T-cell (primary cell): ENCODE results near the gene CLCA1. TPM values are rescaled to one million over a fixed set of nuclear protein-coding genes. Genes with fewer than 3 reads are reported as not detected.
A peak's percentile ranks its signal among the peaks of the same experiment; 100 is the strongest.

ENCODE experiments used
- ATAC-seq, 4 experiments: fragments of 200-7000 bp in 3 of 4; fragments of 150-1000 bp in 1 of 4; cut with Tn5 transposase; replicated peaks in 1 of 4; 1 replicate in 3 of 4; 2 replicates in 1 of 4; pipeline ENCODE4 v1.10.0; 2021; ENCODE audit warnings: moderate library complexity in 3 of 4, mild to moderate bottlenecking in 2 of 4, moderate number of reproducible peaks in 1 of 4
- CTCF ChIA-PET, 2 donors: fragments of 300-600 bp; sonication (Branson Sonifier 250); formaldehyde crosslinking; loops; one replicate each; lab custom pipeline; 2022; ENCODE audit warnings: antibody characterized with exemption in 2 of 2; lab: Charles Lee
- POLR2A ChIA-PET, 2 donors: fragments of 300-600 bp; sonication (Branson Sonifier 250); formaldehyde crosslinking; loops; one replicate each; lab custom pipeline; 2022; ENCODE audit warnings: antibody characterized with exemption in 2 of 2; lab: Charles Lee
- DNase-seq, 35 experiments: peaks; one replicate each; pipeline versions ENCODE4 v3.0.0 to v3.0.0-alpha.2; 2013 to 2023
- H3K27ac ChIP-seq: one replicate; pipeline ENCODE4 v1.5.1; 2013; ENCODE audit warnings: low read length
- H3K27me3 ChIP-seq, 2 experiments: replicated peaks in 1 of 2; 1 replicate in 1 of 2; 2 replicates in 1 of 2; pipeline versions ENCODE4 v1.6.1 to v1.7.0; 2013; ENCODE audit warnings: low read length in 1 of 2, mixed read lengths in 1 of 2; ENCODE audit not compliant: control insufficient read depth in 2 of 2, insufficient read depth in 2 of 2; ENCODE audit errors: extremely low read depth in 1 of 2
- H3K36me3 ChIP-seq, 2 donors: 1 replicate in 1 of 2; 2 replicates in 1 of 2; pipeline versions ENCODE4 v1.6.1 to v1.7.0; 2013; ENCODE audit warnings: low read length in 1 of 2; ENCODE audit not compliant: control insufficient read depth in 2 of 2, insufficient read depth in 1 of 2; ENCODE audit errors: extremely low read depth in 1 of 2
- H3K4me1 ChIP-seq, 2 experiments: 1 replicate in 1 of 2; 2 replicates in 1 of 2; pipeline versions ENCODE4 v1.6.1 to v1.7.0; 2013; ENCODE audit warnings: low read length in 2 of 2, mixed read lengths in 1 of 2; ENCODE audit not compliant: insufficient read depth in 2 of 2, control insufficient read depth in 1 of 2; ENCODE audit errors: extremely low read depth in 1 of 2
- H3K4me3 ChIP-seq, 2 donors: 1 replicate in 1 of 2; 2 replicates in 1 of 2; pipeline versions ENCODE4 v1.5.1 to v1.7.0; 2013; ENCODE audit warnings: mild to moderate bottlenecking in 2 of 2, low read length in 1 of 2, moderate library complexity in 1 of 2; ENCODE audit not compliant: control insufficient read depth in 1 of 2; ENCODE audit errors: extremely low read depth in 1 of 2
- H3K9me3 ChIP-seq: 2 replicates; pipeline ENCODE4 v1.7.0; 2013
- H3K27ac Mint-ChIP-seq, 2 donors: one replicate each; pipeline ENCODE4 v1.8.0; 2020 to 2021; ENCODE audit warnings: mild to moderate bottlenecking in 2 of 2, mixed read lengths in 2 of 2
- H3K27me3 Mint-ChIP-seq, 2 donors: one replicate each; pipeline ENCODE4 v1.8.0; 2021 to 2022; ENCODE audit warnings: mixed read lengths in 2 of 2
- H3K36me3 Mint-ChIP-seq: one replicate; pipeline ENCODE4 v1.8.0; 2021; ENCODE audit warnings: mixed read lengths
- H3K4me1 Mint-ChIP-seq, 3 donors: one replicate each; pipeline ENCODE4 v1.8.0; 2020 to 2022; ENCODE audit warnings: mixed read lengths in 3 of 3, mild to moderate bottlenecking in 1 of 3
- H3K4me3 Mint-ChIP-seq, 3 donors: one replicate each; pipeline ENCODE4 v1.8.0; 2020 to 2022; ENCODE audit warnings: mild to moderate bottlenecking in 3 of 3, mixed read lengths in 3 of 3, moderate library complexity in 3 of 3
- H3K9me3 Mint-ChIP-seq, 3 donors: one replicate each; pipeline ENCODE4 v1.8.0; 2020 to 2022; ENCODE audit warnings: mixed read lengths in 3 of 3
- WGBS: methylation state at CpG from one replicate; pipeline ENCODE4 v1.1.5; 2013; ENCODE audit warnings: missing lambda C conversion rate; ENCODE audit not compliant: insufficient coverage; 5-methylcytosine and 5-hydroxymethylcytosine counted together
- total RNA-seq, 35 experiments: library from RNA in 6 of 35; stranded (reverse) in 6 of 35; fragments of 120-200 nt in 1 of 35; gene quantifications; one replicate each; pipeline versions ENCODE4 v1.2.1 to v1.2.4 and lab custom pipeline; 2013 to 2026

Gene CLCA1
- total RNA-seq, 5 donors from 2014 or later (not counting 1 experiment from before 2014, with no cell fraction given), result 0.12 to 0.25 (median 0.23) TPM; not detected in 2

DNA sequence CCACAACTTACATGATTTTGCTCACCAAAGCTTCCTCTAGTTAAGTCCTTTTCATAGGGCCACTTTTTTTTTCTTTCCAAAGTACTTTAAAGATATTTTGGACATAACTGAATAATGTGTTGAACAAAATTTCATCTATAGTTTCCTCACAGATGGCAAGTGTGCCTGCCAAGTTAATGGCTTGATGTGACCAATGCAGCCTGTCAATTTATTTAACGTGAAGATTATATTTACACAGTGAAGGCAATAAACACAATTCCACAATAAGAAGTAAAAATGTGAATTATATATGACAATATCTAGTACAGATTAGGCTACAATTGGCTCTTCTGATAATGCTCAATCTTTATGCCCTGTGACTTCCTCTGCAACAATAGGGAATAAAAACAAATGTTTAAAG lies 26.7 kb upstream of the CLCA1 start:
- ChIA-PET CTCF (interaction anchor here in 1 of 2 donors (0.8 to 1.0 kb wide), 3 partner anchors 17 to 63 kb away, joined by 3 to 4 read pairs (median 3); no protein-coding TSS in a partner anchor), POLR2A (interaction anchor here in 1 of 2 donors (0.6 to 1.1 kb wide), 2 partner anchors 46 to 58 kb away, joined by 3 read pairs; partner anchors contain the start of gene ODF2L)
- no peaks in the 10 kb centered on the region for H3K36me3 Mint-ChIP-seq
- ATAC-seq (no peak), DNase-seq (no peak)
- H3K4me1 Mint-ChIP-seq, result peaks cover 10 to 19% (median 10%) of the 10 kb centered on the region in 3 donors
- Histone ChIP-seq H3K9me3 (no peaks in the 10 kb centered on the region), H3K36me3 (no peaks in the 10 kb centered on the region), H3K27ac (no peak overlapping the region), H3K27me3 (no peaks in the 10 kb centered on the region), H3K4me3 (no peak overlapping the region), H3K4me1 (peaks cover 3 to 11% of the 10 kb centered on the region in 2 experiments)
- WGBS, result no CpG with 5 or more reads among the region's 1 CpG
- no peaks in the 10 kb centered on the region for H3K9me3 Mint-ChIP-seq
- no peak overlapping the region for H3K4me3 Mint-ChIP-seq
- H3K27ac Mint-ChIP-seq, result peak overlapping the region in 1 of 2 donors; percentile 12
- H3K27me3 Mint-ChIP-seq, result peaks cover 0 to 6% of the 10 kb centered on the region in 2 donors

DNA sequence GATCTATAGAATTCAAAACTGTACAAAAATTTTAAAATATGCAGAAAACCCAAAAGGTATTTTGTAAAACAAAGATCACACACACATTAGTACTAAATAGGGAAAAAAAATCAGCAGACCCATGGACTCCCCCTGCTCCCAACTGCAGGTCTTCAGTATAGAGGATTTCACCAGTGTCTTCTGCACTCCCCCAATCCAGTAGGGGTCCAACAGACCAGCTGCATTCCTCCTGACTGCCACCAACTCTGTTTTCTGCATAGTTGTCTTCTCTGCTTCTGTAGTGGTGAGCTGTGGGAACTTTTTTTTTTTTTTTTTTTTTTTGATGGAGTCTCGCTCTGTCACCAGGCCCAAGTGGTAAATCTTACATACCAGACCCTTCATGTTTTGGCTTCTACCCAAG lies 22.8 kb upstream of the CLCA1 start:
- CTCF ChIA-PET, result interaction anchor here (0.6 to 1.0 kb wide), 5 partner anchors 54 to 1845 kb away, joined by 3 to 4 read pairs (median 3); no protein-coding TSS in a partner anchor
- H3K27me3 Mint-ChIP-seq, result no peaks in the 10 kb centered on the region
- peaks cover 3 to 11% of the 10 kb centered on the region in 2 experiments for H3K4me1 ChIP-seq
- H3K27ac ChIP-seq, result no peak overlapping the region
- H3K36me3 ChIP-seq, result no peaks in the 10 kb centered on the region
- H3K4me3 Mint-ChIP-seq, result no peak overlapping the region
- no peaks in the 10 kb centered on the region for H3K9me3 Mint-ChIP-seq
- H3K27me3 ChIP-seq, result no peaks in the 10 kb centered on the region
- no peak overlapping the region for H3K27ac Mint-ChIP-seq
- H3K4me3 ChIP-seq, result no peak overlapping the region
- no peaks in the 10 kb centered on the region for H3K36me3 Mint-ChIP-seq
- H3K9me3 ChIP-seq, result no peaks in the 10 kb centered on the region
- POLR2A ChIA-PET, result no interaction called here
- DNase-seq, result no peak
- no CpG with 5 or more reads among the region's 1 CpG for WGBS
- no peak for ATAC-seq
- H3K4me1 Mint-ChIP-seq, result peaks cover 10 to 19% (median 10%) of the 10 kb centered on the region in 3 donors

DNA sequence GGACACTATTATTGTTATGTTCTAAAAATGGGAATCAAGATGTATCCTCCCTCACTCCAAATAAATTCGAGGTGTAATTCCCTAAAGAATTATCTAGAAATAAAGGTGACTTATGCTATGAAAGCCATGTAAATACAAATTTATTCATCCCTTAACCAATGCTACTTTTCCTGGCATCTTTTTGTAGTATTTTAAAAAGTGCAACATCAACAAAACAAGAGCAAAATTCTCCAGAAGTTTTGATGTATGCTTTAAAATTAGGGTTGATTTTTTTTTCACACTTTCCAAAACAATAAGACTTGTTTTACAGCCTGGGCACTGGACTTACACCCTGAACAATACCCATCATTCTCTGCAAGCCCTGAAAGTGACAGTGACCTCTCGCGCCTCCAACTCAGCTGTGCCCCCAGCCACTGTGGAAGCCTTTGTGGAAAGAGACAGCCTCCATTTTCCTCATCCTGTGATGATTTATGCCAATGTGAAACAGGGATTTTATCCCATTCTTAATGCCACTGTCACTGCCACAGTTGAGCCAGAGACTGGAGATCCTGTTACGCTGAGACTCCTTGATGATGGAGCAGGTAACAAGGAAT lies 21.4 kb upstream of the CLCA1 start:
- no peaks in the 10 kb centered on the region for H3K27me3 ChIP-seq
- no CpG with 5 or more reads among the region's 4 CpGs for whole genome bisulfite sequencing
- DNase-seq (no peak), ATAC-seq (no peak)
- no peaks in the 10 kb centered on the region for H3K9me3 Mint-ChIP-seq
- no peaks in the 10 kb centered on the region for H3K4me1 ChIP-seq
- H3K27ac Mint-ChIP-seq, result no peak overlapping the region
- no peak overlapping the region for H3K4me3 Mint-ChIP-seq
- H3K4me1 Mint-ChIP-seq, result peaks cover 0 to 8% (median 0%) of the 10 kb centered on the region in 3 donors
- ChIA-PET POLR2A (no interaction called here), CTCF (interaction anchor here (0.6 to 0.7 kb wide), 2 partner anchors 32 to 67 kb away, joined by 3 to 5 read pairs; no protein-coding TSS in a partner anchor)
- H3K4me3 ChIP-seq, result no peak overlapping the region
- no peak overlapping the region for H3K27ac ChIP-seq
- H3K36me3 Mint-ChIP-seq, result no peaks in the 10 kb centered on the region
- H3K36me3 ChIP-seq, result no peaks in the 10 kb centered on the region
- H3K27me3 Mint-ChIP-seq, result no peaks in the 10 kb centered on the region
- no peaks in the 10 kb centered on the region for H3K9me3 ChIP-seq

DNA sequence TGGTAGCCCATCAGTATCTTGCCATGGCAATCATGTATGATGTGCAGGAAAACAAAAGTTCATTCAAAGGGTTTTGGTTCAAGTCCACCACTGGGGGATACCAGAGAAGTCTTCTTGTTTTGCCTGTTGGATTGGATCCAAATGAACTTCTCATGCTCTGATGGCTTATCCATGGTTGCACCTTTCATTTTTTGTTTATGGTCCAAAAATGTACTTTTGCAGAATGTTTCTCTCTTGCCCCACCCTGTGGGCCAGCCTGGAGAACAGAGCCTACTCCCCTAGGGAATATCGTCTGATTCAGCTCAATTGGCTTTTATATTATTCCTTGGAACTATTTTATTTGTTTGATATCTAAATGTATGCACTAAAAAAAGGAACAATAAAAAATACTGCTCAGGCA lies 20.1 kb upstream of the CLCA1 start:
- no peak overlapping the region for H3K4me3 ChIP-seq
- WGBS, result no CpG with 5 or more reads among the region's 1 CpG
- peaks cover 0 to 1% of the 10 kb centered on the region in 2 donors for H3K27me3 Mint-ChIP-seq
- H3K27me3 ChIP-seq, result no peaks in the 10 kb centered on the region
- no peak for DNase-seq
- ChIA-PET CTCF (no interaction called here), POLR2A (no interaction called here)
- H3K9me3 Mint-ChIP-seq, result no peaks in the 10 kb centered on the region
- no peak overlapping the region for H3K27ac ChIP-seq
- H3K4me1 ChIP-seq, result no peaks in the 10 kb centered on the region
- H3K36me3 Mint-ChIP-seq, result no peaks in the 10 kb centered on the region
- H3K36me3 ChIP-seq, result no peaks in the 10 kb centered on the region
- ATAC-seq, result no peak
- H3K9me3 ChIP-seq, result no peaks in the 10 kb centered on the region
- H3K27ac Mint-ChIP-seq, result no peak overlapping the region
- H3K4me3 Mint-ChIP-seq, result no peak overlapping the region
- peaks cover 0 to 8% (median 0%) of the 10 kb centered on the region in 3 donors for H3K4me1 Mint-ChIP-seq

DNA sequence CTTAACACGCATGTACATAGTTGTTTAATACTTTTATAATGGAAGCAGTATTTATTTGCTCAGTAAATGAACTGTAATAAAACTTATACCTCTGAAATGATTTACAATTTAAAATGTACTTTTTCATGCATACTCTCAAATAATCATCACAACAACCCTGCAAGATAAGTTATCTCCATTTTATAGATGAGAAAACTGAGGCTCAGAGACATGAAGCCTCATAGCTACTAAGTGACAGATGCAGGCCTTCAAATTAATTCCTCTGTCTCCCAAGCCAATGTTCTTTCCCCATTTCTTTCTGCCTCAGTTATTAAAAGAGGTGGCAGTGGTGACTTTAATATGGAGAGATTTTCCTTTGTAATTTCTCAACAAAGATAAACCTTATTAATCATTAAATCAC lies 19.6 kb upstream of the CLCA1 start:
- H3K27me3 ChIP-seq, result no peaks in the 10 kb centered on the region
- H3K27ac ChIP-seq, result no peak overlapping the region
- H3K36me3 Mint-ChIP-seq, result no peaks in the 10 kb centered on the region
- no peaks in the 10 kb centered on the region for H3K4me1 ChIP-seq
- H3K9me3 ChIP-seq, result no peaks in the 10 kb centered on the region
- WGBS, result no CpG with 5 or more reads among the region's 1 CpG
- no peaks in the 10 kb centered on the region for H3K9me3 Mint-ChIP-seq
- H3K36me3 ChIP-seq, result no peaks in the 10 kb centered on the region
- H3K27me3 Mint-ChIP-seq, result peaks cover 0 to 1% of the 10 kb centered on the region in 2 donors
- H3K4me3 Mint-ChIP-seq, result no peak overlapping the region
- H3K4me1 Mint-ChIP-seq, result peaks cover 0 to 6% (median 0%) of the 10 kb centered on the region in 3 donors
- ChIA-PET POLR2A (no interaction called here), CTCF (no interaction called here)
- no peak overlapping the region for H3K4me3 ChIP-seq
- no peak overlapping the region for H3K27ac Mint-ChIP-seq
- DNase-seq (no peak), ATAC-seq (no peak)

DNA sequence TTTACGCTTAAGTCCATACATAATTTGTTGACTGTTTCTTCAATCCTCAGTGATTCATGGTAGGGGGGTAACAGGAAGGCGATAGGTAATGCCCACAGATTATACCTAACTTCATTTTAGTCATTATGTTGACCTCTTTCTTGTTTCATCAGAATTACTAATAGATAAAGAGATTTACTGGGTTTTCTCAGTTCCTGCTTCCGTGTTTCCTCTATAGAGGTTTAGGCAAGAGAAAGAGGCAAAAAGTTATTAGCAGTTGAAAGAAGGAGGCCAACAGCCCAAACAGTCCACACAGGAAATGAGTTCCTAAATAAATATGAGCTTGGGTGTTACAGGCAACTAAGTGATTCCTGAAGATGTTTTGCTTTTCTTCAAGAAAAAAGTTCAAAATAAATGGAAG lies 17.9 kb upstream of the CLCA1 start:
- no peaks in the 10 kb centered on the region for H3K36me3 Mint-ChIP-seq
- no CpG with 5 or more reads among the region's 3 CpGs for WGBS

More for the DNA sequence above, 17.9 kb upstream of the CLCA1 start:
- no peaks in the 10 kb centered on the region for H3K36me3 ChIP-seq
- ChIA-PET CTCF (interaction anchor here in 1 of 2 donors (1.1 to 2.0 kb wide), 2 partner anchors 22 to 24 kb away, joined by 4 to 7 read pairs; no protein-coding TSS in a partner anchor), POLR2A (no interaction called here)
- DNase-seq, result no peak
- no peaks in the 10 kb centered on the region for H3K27me3 ChIP-seq
- H3K9me3 Mint-ChIP-seq, result no peaks in the 10 kb centered on the region
- no peaks in the 10 kb centered on the region for H3K4me1 Mint-ChIP-seq
- H3K4me3 ChIP-seq, result no peak overlapping the region
- peaks cover 0 to 1% of the 10 kb centered on the region in 2 donors for H3K27me3 Mint-ChIP-seq
- ATAC-seq, result no peak
- no peak overlapping the region for H3K4me3 Mint-ChIP-seq
- no peak overlapping the region for H3K27ac ChIP-seq
- no peaks in the 10 kb centered on the region for H3K4me1 ChIP-seq
- H3K27ac Mint-ChIP-seq, result no peak overlapping the region
- no peaks in the 10 kb centered on the region for H3K9me3 ChIP-seq
